SJCRH30 (cell line): ENCODE measurements around the gene RSKR. TPM values are rescaled to one million over a fixed set of nuclear protein-coding genes. Genes with fewer than 3 reads are reported as not detected.

Experiments
- total RNA-seq: library from RNA; depleted of rRNA; stranded (reverse); fragments of >200 nt; shearing (Covaris generic); gene quantifications from 2 replicates; pipeline ENCODE4 v1.2.3, GENCODE V29; 2014; rRNA removed

Gene RSKR
- total RNA-seq, 1 experiment from 2014 or later = 19.9 TPM

Other genes with a start within 250 kb of the RSKR start
- not detected in 2 replicates for gene SEBOX, start 249.0 kb downstream of the RSKR start, total RNA-seq
- gene VTN, start 243.9 kb downstream of the RSKR start, total RNA-seq = 0.08 and 0.16 TPM in 2 replicates
- 14.9 and 16.1 TPM in 2 replicates for gene SARM1, start 242.5 kb downstream of the RSKR start, total RNA-seq
- 10.6 and 11.0 TPM in 2 replicates for gene SLC46A1, start 208.0 kb downstream of the RSKR start, total RNA-seq
- gene SLC13A2, start 140.5 kb downstream of the RSKR start, total RNA-seq = not detected in 2 replicates
- not detected in 2 replicates for gene FOXN1, start 107.8 kb downstream of the RSKR start, total RNA-seq
- 53.7 and 58.7 TPM in 2 replicates for gene UNC119, start 61.6 kb downstream of the RSKR start, total RNA-seq
- 38.0 and 41.8 TPM in 2 replicates for gene PIGS, start 42.7 kb downstream of the RSKR start, total RNA-seq
- gene ALDOC, start 37.3 kb downstream of the RSKR start, total RNA-seq = 0.18 and 0.47 TPM in 2 replicates
- gene SPAG5, start 15.2 kb downstream of the RSKR start, total RNA-seq = 131 and 147 TPM in 2 replicates
- gene BLTP2, start 31.0 kb upstream of the RSKR start, total RNA-seq = 115 and 120 TPM in 2 replicates
- 46.0 and 49.6 TPM in 2 replicates for gene SDF2, start 47.7 kb upstream of the RSKR start, total RNA-seq
- gene SUPT6H, start 48.0 kb upstream of the RSKR start, total RNA-seq = 60.2 and 66.3 TPM in 2 replicates
- gene PROCA1, start 97.7 kb upstream of the RSKR start, total RNA-seq = 5.4 and 7.0 TPM in 2 replicates
- 191 and 201 TPM in 2 replicates for gene RAB34, start 103.7 kb upstream of the RSKR start, total RNA-seq
- gene RPL23A, start 105.8 kb upstream of the RSKR start, total RNA-seq = 1,716 and 1,788 TPM in 2 replicates
- gene TLCD1, start 112.0 kb upstream of the RSKR start, total RNA-seq = 7.5 and 10.0 TPM in 2 replicates
- gene NEK8, start 114.6 kb upstream of the RSKR start, total RNA-seq = 1.7 and 2.6 TPM in 2 replicates
- gene TRAF4, start 129.8 kb upstream of the RSKR start, total RNA-seq = 118 and 123 TPM in 2 replicates
- 17.4 and 22.8 TPM in 2 replicates for gene FAM222B, start 228.6 kb upstream of the RSKR start, total RNA-seq
- 58.2 and 63.5 TPM in 2 replicates for gene ERAL1, start 240.8 kb upstream of the RSKR start, total RNA-seq